GM19043 (cell line): Measurements from ENCODE around the gene LAMB3.
"Not testable (repeated sequence)": the region's sequence is repeated elsewhere in the genome, so short reads cannot be mapped to it uniquely, and the experiment has no call there.

Source experiments
- ATAC-seq: cut with Tn5 transposase; IDR thresholded peaks from one replicate; pipeline ENCODE4 v1.9.1; 2021; ENCODE audit warnings: low read depth; ENCODE audit not compliant: unreplicated experiment

The LAMB3 gene

GRCh38 chr1:209652121-209652735 is at the start of gene LAMB3:
Gene LAMB3, minus strand, starts transcription at chr1:209652425. Its CDS starts 1,481 bp downstream, at chr1:209650944.
- no peak for ATAC-seq

GRCh38 chr1:209700686-209701085 is 48.5 kb upstream of the LAMB3 start:
- not testable (repeated sequence) for ATAC-seq

- ATAC-seq = no peak
Measured at GRCh38 chr1:209697126-209697525, 44.9 kb upstream of the LAMB3 start.

- ATAC-seq = no peak
Measured at GRCh38 chr1:209696673-209697072, 44.4 kb upstream of the LAMB3 start.

- peak; percentile 59 for ATAC-seq
Measured at GRCh38 chr1:209692745-209693504, 40.7 kb upstream of the LAMB3 start.

- no peak for ATAC-seq
Measured at GRCh38 chr1:209692296-209692695, 40.1 kb upstream of the LAMB3 start.

- no peak for ATAC-seq
Measured at GRCh38 chr1:209691237-209691636, 39.0 kb upstream of the LAMB3 start.

GRCh38 chr1:209689477-209689876 is 37.3 kb upstream of the LAMB3 start:
- no peak for ATAC-seq

GRCh38 chr1:209688746-209689234 is 36.6 kb upstream of the LAMB3 start:
- ATAC-seq = no peak

- ATAC-seq = no peak
Measured at GRCh38 chr1:209686322-209686721, 34.1 kb upstream of the LAMB3 start.

- ATAC-seq = no peak
Measured at GRCh38 chr1:209685821-209686220, 33.6 kb upstream of the LAMB3 start.

GRCh38 chr1:209678981-209679539 is 26.8 kb upstream of the LAMB3 start:
- no peak for ATAC-seq

- no peak for ATAC-seq
Measured at GRCh38 chr1:209675565-209676154, 23.4 kb upstream of the LAMB3 start.

GRCh38 chr1:209674957-209675564 is 22.8 kb upstream of the LAMB3 start, which contains the start of gene G0S2:
Gene G0S2, plus strand, starts transcription at chr1:209675412. Its CDS starts 273 bp downstream, at chr1:209675685.
- ATAC-seq = no peak

- no peak for ATAC-seq
Measured at GRCh38 chr1:209673631-209674417, 21.6 kb upstream of the LAMB3 start.

GRCh38 chr1:209672705-209673630 is 20.7 kb upstream of the LAMB3 start:
- peak; percentile 86 for ATAC-seq

- ATAC-seq = no peak
Measured at GRCh38 chr1:209670441-209671082, 18.3 kb upstream of the LAMB3 start.

- no peak for ATAC-seq
Measured at GRCh38 chr1:209667708-209668107, 15.5 kb upstream of the LAMB3 start.
